CD14-positive monocyte (primary cell): ENCODE results near the gene SMIM29. TPM values are rescaled to one million over a fixed set of nuclear protein-coding genes. Genes with fewer than 3 reads are reported as not detected.

ENCODE experiments used
- DNase-seq, 3 donors: peaks; one replicate each; pipeline ENCODE4 v3.0.0-alpha.2; 2011 to 2022
- H2AFZ ChIP-seq: 2 replicates; pipeline ENCODE4 v1.6.0; 2012; ENCODE audit warnings: mild to moderate bottlenecking, low read depth, low read length, inconsistent platforms; ENCODE audit not compliant: insufficient read depth, poor library complexity, severe bottlenecking
- H3K27ac ChIP-seq, 2 donors: 1 replicate in 1 of 2; 2 replicates in 1 of 2; pipeline ENCODE4 v1.5.1; 2012 to 2013; ENCODE audit warnings: low read length in 2 of 2, control low read depth in 1 of 2, inconsistent platforms in 1 of 2, low read depth in 1 of 2, mild to moderate bottlenecking in 1 of 2
- H3K27me3 ChIP-seq, 2 donors: one replicate each; pipeline versions ENCODE4 v1.6.0 to v1.6.1; 2011 to 2013; ENCODE audit warnings: low read length in 2 of 2; ENCODE audit not compliant: control insufficient read depth in 2 of 2, insufficient read depth in 2 of 2
- H3K36me3 ChIP-seq, 2 donors: replicated peaks in 1 of 2; 1 replicate in 1 of 2; 2 replicates in 1 of 2; pipeline versions ENCODE4 v1.5.1 to v1.6.1; 2012 to 2013; ENCODE audit warnings: low read length in 2 of 2, control low read depth in 1 of 2, inconsistent platforms in 1 of 2, mild to moderate bottlenecking in 1 of 2; ENCODE audit not compliant: insufficient read depth in 2 of 2, control insufficient read depth in 1 of 2
- H3K4me1 ChIP-seq, 2 donors: 1 replicate in 1 of 2; 2 replicates in 1 of 2; pipeline versions ENCODE4 v1.5.1 to v1.6.1; 2012 to 2013; ENCODE audit warnings: low read length in 2 of 2, control low read depth in 1 of 2, inconsistent platforms in 1 of 2, mild to moderate bottlenecking in 1 of 2, moderate library complexity in 1 of 2; ENCODE audit not compliant: insufficient read depth in 2 of 2, control insufficient read depth in 1 of 2
- H3K4me2 ChIP-seq: replicated peaks from 2 replicates; pipeline ENCODE3; 2012; ENCODE audit warnings: low read length, moderate library complexity, mild to moderate bottlenecking; ENCODE audit not compliant: poor library complexity, severe bottlenecking; ENCODE audit errors: extremely low read depth
- H3K4me3 ChIP-seq, 3 experiments: fragments of 200-600 bp in 1 of 3; sonication (generic) in 1 of 3; replicated peaks in 1 of 3; 1 replicate in 2 of 3; 2 replicates in 1 of 3; pipeline ENCODE4 v1.5.1; 2011 to 2013; ENCODE audit warnings: low read length in 3 of 3, mild to moderate bottlenecking in 3 of 3, control low read depth in 2 of 3, low read depth in 2 of 3, inconsistent platforms in 1 of 3, moderate library complexity in 1 of 3
- H3K79me2 ChIP-seq: 2 replicates; pipeline ENCODE4 v1.6.0; 2012; ENCODE audit warnings: mild to moderate bottlenecking, control low read depth, inconsistent platforms, low read length, moderate library complexity; ENCODE audit not compliant: insufficient read depth
- H3K9ac ChIP-seq: 2 replicates; pipeline ENCODE4 v1.6.0; 2017; ENCODE audit warnings: low read length, mild to moderate bottlenecking; ENCODE audit not compliant: insufficient read depth, poor library complexity, severe bottlenecking
- H3K9me3 ChIP-seq, 2 donors: replicated peaks in 1 of 2; 1 replicate in 1 of 2; 2 replicates in 1 of 2; pipeline versions ENCODE4 v1.5.1 to v1.6.1; 2012 to 2013; ENCODE audit warnings: low read length in 2 of 2, control low read depth in 1 of 2; ENCODE audit not compliant: control insufficient read depth in 1 of 2, insufficient read depth in 1 of 2
- H4K20me1 ChIP-seq: 2 replicates; pipeline ENCODE4 v1.6.0; 2012; ENCODE audit warnings: mild to moderate bottlenecking, low read length, control low read depth, moderate library complexity; ENCODE audit not compliant: insufficient read depth
- H3K27ac Mint-ChIP-seq, 7 donors: one replicate each; pipeline ENCODE4 v1.8.0; 2020; ENCODE audit warnings: mild to moderate bottlenecking in 7 of 7, mixed read lengths in 7 of 7, moderate library complexity in 6 of 7, inconsistent platforms in 2 of 7
- H3K27me3 Mint-ChIP-seq, 3 donors: one replicate each; pipeline ENCODE4 v1.8.0; 2021 to 2022; ENCODE audit warnings: low read depth in 3 of 3, mild to moderate bottlenecking in 3 of 3, mixed read lengths in 3 of 3, moderate library complexity in 3 of 3, inconsistent platforms in 1 of 3
- H3K36me3 Mint-ChIP-seq, 2 donors: one replicate each; pipeline ENCODE4 v1.8.0; 2020; ENCODE audit warnings: mixed read lengths in 2 of 2, inconsistent platforms in 1 of 2, mild to moderate bottlenecking in 1 of 2
- H3K4me1 Mint-ChIP-seq: one replicate; pipeline ENCODE4 v1.8.0; 2020; ENCODE audit warnings: mild to moderate bottlenecking, mixed read lengths
- H3K4me3 Mint-ChIP-seq, 2 donors: one replicate each; pipeline ENCODE4 v1.8.0; 2020; ENCODE audit warnings: mild to moderate bottlenecking in 2 of 2, mixed read lengths in 2 of 2, moderate library complexity in 1 of 2
- H3K9me3 Mint-ChIP-seq, 7 donors: one replicate each; pipeline ENCODE4 v1.8.0; 2020 to 2022; ENCODE audit warnings: mixed read lengths in 7 of 7, mild to moderate bottlenecking in 6 of 7, moderate library complexity in 6 of 7, inconsistent platforms in 2 of 7
- CTCF ChIP-seq: fragments of 200-600 bp; IDR thresholded peaks from one replicate; pipeline ENCODE4 v1.8.0; 2022; ENCODE audit warnings: antibody characterized with exemption, mild to moderate bottlenecking
- WGBS: methylation state at CpG from one replicate; pipeline ENCODE4 v1.1.5; 2013; ENCODE audit warnings: missing lambda C conversion rate; ENCODE audit not compliant: insufficient coverage; 5-methylcytosine and 5-hydroxymethylcytosine counted together
- intact Hi-C, 2 donors: fragments of 100-400 bp; cut with micrococcal nuclease; formaldehyde crosslinking; loops; one replicate each; pipeline versions ENCODE4 v1.15.0 to v1.15.1; 2023
- polyA plus RNA-seq, 3 donors: library from polyadenylated mRNA; depleted of rRNA in 1 of 3; unstranded in 2 of 3; stranded (reverse) in 1 of 3; fragments of 300-500 nt in 2 of 3; fragments of >200 nt in 1 of 3; fragmentation: Illumina TruSeq in 2 of 3; gene quantifications; 1 replicate in 2 of 3; 2 replicates in 1 of 3; pipeline ENCODE4 v1.2.3, GENCODE V29; 2012 to 2021

SMIM29 gene
- polyA plus RNA-seq, 3 donors = 57.2 to 66.7 (median 60.5) TPM

- no peaks in the 10 kb centered on the region for H3K9me3 ChIP-seq
- H3K4me1 Mint-ChIP-seq = peaks cover 60% of the 10 kb centered on the region
- H3K4me3 Mint-ChIP-seq = no peak overlapping the region
- DNase-seq = no peak
- H3K4me1 ChIP-seq = peaks cover 23 to 39% of the 10 kb centered on the region in 2 donors
- H2AFZ ChIP-seq = no peak overlapping the region
- peaks cover 80% of the 10 kb centered on the region for H4K20me1 ChIP-seq
- WGBS = 83% methylated on average over 4 of the region's 7 CpGs
- H3K27ac Mint-ChIP-seq = peak overlapping the region in 4 of 7 donors; percentile 65 to 92 (median 77)
- intact Hi-C loops = no loop called here
- no peak overlapping the region for H3K27ac ChIP-seq
- H3K36me3 Mint-ChIP-seq = peaks cover 58 to 62% of the 10 kb centered on the region in 2 donors
- H3K9me3 Mint-ChIP-seq = no peaks in the 10 kb centered on the region
- no peaks in the 10 kb centered on the region for H3K27me3 Mint-ChIP-seq
- H3K9ac ChIP-seq = no peak overlapping the region
- H3K4me3 ChIP-seq = no peak overlapping the region
- H3K27me3 ChIP-seq = no peaks in the 10 kb centered on the region
- TF ChIP-seq CTCF = no peak
- peaks cover 30% of the 10 kb centered on the region for H3K79me2 ChIP-seq
- H3K36me3 ChIP-seq = peaks cover 25 to 35% of the 10 kb centered on the region in 2 donors
- no peak overlapping the region for H3K4me2 ChIP-seq
Measured at GRCh38 chr6:34242252-34243130, 6.3 kb downstream of the SMIM29 start.

- Histone ChIP-seq H3K4me1 (peaks cover 22 to 38% of the 10 kb centered on the region in 2 donors), H3K79me2 (peaks cover 30% of the 10 kb centered on the region)
- no peak overlapping the region for H3K4me3 Mint-ChIP-seq
Measured at GRCh38 chr6:34241351-34242215, 7.2 kb downstream of the SMIM29 start.

More at GRCh38 chr6:34241351-34242215, 7.2 kb downstream of the SMIM29 start:
- H3K4me3 ChIP-seq = no peak overlapping the region
- Mint-ChIP-seq H3K27me3 (no peaks in the 10 kb centered on the region), H3K9me3 (no peaks in the 10 kb centered on the region), H3K27ac (peak overlapping the region in 1 of 7 donors; percentile 14), H3K36me3 (peaks cover 55 to 62% of the 10 kb centered on the region in 2 donors), H3K4me1 (peaks cover 54% of the 10 kb centered on the region)
- intact Hi-C loops = no loop called here
- peaks cover 25 to 35% of the 10 kb centered on the region in 2 donors for H3K36me3 ChIP-seq
- WGBS = 71% methylated on average over 3 of the region's 13 CpGs
- H4K20me1 ChIP-seq = peaks cover 74% of the 10 kb centered on the region
- no peak for TF ChIP-seq CTCF
- no peak overlapping the region for H3K27ac ChIP-seq
- H3K9me3 ChIP-seq = no peaks in the 10 kb centered on the region
- no peak overlapping the region for H3K4me2 ChIP-seq
- H3K27me3 ChIP-seq = no peaks in the 10 kb centered on the region
- DNase-seq = no peak
- H2AFZ ChIP-seq = no peak overlapping the region
- no peak overlapping the region for H3K9ac ChIP-seq
